ENCODE measurements around the gene TBK1. TPM values are rescaled to one million over a fixed set of nuclear protein-coding genes. Genes with fewer than 3 reads are reported as not detected.

Gene TBK1
- total RNA-seq, 3 donors from 2014 or later (not counting 1 experiment from before 2014, with no cell fraction given): 48.4 to 57.1 (median 48.8) TPM

DNA sequence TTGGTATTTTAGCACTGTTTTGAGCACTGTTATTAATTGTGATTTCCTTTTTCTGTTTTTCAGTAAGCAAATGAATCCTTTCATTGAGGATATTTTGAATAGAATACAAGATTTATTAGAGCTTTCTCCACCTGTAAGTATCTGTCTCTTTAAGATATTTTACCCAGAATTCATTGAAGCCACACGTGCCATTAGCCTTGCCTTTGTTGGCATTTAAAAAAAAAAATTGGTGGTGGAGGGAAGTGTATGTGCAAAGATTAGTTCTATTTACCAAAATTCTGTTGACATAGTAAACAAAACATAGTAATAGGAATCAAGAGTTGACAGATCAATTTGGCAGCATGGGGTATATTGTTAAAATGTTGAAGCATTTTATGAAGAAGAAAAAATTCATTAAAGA is 23.9 kb upstream of the TBK1 start:
- intact Hi-C loops (cut with micrococcal nuclease): no loop called here
- WGBS (ENCODE audit: insufficient coverage): no CpG with 5 or more reads among the region's 1 CpG
- H3K4me1 Mint-ChIP-seq: no peaks in the 10 kb centered on the region
- H3K9me3 ChIP-seq (ENCODE audit: control insufficient read depth, insufficient read depth, low read length): no peaks in the 10 kb centered on the region
- H3K4me3 ChIP-seq (ENCODE audit: low read length): no peak overlapping the region
- H3K36me3 ChIP-seq (ENCODE audit: control insufficient read depth, insufficient read depth, low read length): peaks cover 88% of the 10 kb centered on the region
- ATAC-seq (no peak), DNase-seq (no peak)
- no peaks in the 10 kb centered on the region for H3K27me3 Mint-ChIP-seq (ENCODE audit: low read depth in 2 of 2)
- H3K27ac ChIP-seq (ENCODE audit: low read length): no peak overlapping the region
- no peak overlapping the region for H3K4me3 Mint-ChIP-seq
- no peak overlapping the region for H3K27ac Mint-ChIP-seq
- TF ChIP-seq, protein P1, sequence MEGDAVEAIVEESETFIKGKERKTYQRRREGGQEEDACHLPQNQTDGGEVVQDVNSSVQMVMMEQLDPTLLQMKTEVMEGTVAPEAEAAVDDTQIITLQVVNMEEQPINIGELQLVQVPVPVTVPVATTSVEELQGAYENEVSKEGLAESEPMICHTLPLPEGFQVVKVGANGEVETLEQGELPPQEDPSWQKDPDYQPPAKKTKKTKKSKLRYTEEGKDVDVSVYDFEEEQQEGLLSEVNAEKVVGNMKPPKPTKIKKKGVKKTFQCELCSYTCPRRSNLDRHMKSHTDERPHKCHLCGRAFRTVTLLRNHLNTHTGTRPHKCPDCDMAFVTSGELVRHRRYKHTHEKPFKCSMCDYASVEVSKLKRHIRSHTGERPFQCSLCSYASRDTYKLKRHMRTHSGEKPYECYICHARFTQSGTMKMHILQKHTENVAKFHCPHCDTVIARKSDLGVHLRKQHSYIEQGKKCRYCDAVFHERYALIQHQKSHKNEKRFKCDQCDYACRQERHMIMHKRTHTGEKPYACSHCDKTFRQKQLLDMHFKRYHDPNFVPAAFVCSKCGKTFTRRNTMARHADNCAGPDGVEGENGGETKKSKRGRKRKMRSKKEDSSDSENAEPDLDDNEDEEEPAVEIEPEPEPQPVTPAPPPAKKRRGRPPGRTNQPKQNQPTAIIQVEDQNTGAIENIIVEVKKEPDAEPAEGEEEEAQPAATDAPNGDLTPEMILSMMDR (IDR thresholded peaks at IDR 0.05): no peak
- no peaks in the 10 kb centered on the region for H3K27me3 ChIP-seq (ENCODE audit: control insufficient read depth, insufficient read depth, low read length)
- no peaks in the 10 kb centered on the region for H3K9me3 Mint-ChIP-seq
- H3K4me1 ChIP-seq (ENCODE audit: control insufficient read depth, insufficient read depth, low read length): no peaks in the 10 kb centered on the region
- peaks cover 32% of the 10 kb centered on the region for H3K36me3 Mint-ChIP-seq

DNA sequence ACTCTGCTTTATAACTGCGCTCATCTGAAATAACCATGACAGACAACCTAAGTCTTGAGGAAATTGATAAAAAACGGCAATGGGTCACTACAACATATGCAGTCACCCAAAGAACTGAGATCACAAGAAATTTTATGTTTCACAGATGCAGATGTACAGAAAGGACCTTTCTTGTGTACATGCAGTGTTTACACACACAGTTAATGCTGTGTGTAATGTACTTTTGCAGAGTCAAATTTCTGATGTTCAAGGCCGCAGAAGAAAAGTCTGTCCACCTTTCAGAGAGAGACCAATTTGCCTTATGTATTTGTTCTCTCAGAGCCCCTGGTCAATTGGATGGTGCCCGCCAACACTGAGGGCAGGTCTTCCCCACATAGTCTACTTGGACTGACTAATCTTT is 23.0 kb upstream of the TBK1 start:
- H3K4me1 Mint-ChIP-seq: no peaks in the 10 kb centered on the region
- intact Hi-C loops (cut with micrococcal nuclease): no loop called here
- H3K27me3 Mint-ChIP-seq (ENCODE audit: low read depth in 2 of 2): no peaks in the 10 kb centered on the region
- H3K27ac Mint-ChIP-seq: no peak overlapping the region
- Histone ChIP-seq H3K27me3 (ENCODE audit: control insufficient read depth, insufficient read depth, low read length) (no peaks in the 10 kb centered on the region), H3K27ac (ENCODE audit: low read length) (no peak overlapping the region), H3K9me3 (ENCODE audit: control insufficient read depth, insufficient read depth, low read length) (no peaks in the 10 kb centered on the region), H3K4me3 (ENCODE audit: low read length) (no peak overlapping the region), H3K36me3 (ENCODE audit: control insufficient read depth, insufficient read depth, low read length) (peaks cover 89% of the 10 kb centered on the region), H3K4me1 (ENCODE audit: control insufficient read depth, insufficient read depth, low read length) (no peaks in the 10 kb centered on the region)
- DNase-seq (no peak), ATAC-seq (no peak)
- H3K9me3 Mint-ChIP-seq: no peaks in the 10 kb centered on the region
- WGBS (ENCODE audit: insufficient coverage): 96% methylated on average over 4 of the region's 4 CpGs
- no peak overlapping the region for H3K4me3 Mint-ChIP-seq
- TF ChIP-seq, protein P1 (IDR thresholded peaks at IDR 0.05): no peak
- peaks cover 32% of the 10 kb centered on the region for H3K36me3 Mint-ChIP-seq

DNA sequence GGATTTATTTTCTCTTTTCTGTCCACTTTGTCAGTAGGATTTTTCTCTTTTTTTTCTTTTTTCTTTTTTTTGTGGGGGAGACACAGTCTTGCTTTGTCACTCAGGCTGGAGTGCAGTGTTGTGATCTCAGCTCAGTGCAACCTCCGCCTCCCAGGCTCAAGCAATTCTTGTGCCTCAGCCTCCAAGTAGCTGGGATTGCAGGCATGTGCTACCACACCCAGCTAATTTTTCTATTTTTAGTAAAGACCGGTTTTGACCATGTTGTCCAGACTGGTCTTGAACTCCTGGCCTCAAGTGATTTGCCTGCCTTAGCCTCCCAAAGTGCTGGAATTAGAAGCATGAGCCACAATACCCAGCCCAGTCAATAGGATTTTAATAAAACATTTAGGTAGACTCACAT is 21.0 kb upstream of the TBK1 start:
- 100% methylated on average over 2 of the region's 2 CpGs for WGBS (ENCODE audit: insufficient coverage)
- Histone ChIP-seq H3K27ac (ENCODE audit: low read length) (no peak overlapping the region), H3K27me3 (ENCODE audit: control insufficient read depth, insufficient read depth, low read length) (no peaks in the 10 kb centered on the region), H3K4me1 (ENCODE audit: control insufficient read depth, insufficient read depth, low read length) (no peaks in the 10 kb centered on the region), H3K36me3 (ENCODE audit: control insufficient read depth, insufficient read depth, low read length) (peaks cover 88% of the 10 kb centered on the region), H3K4me3 (ENCODE audit: low read length) (no peak overlapping the region), H3K9me3 (ENCODE audit: control insufficient read depth, insufficient read depth, low read length) (no peaks in the 10 kb centered on the region)
- Mint-ChIP-seq H3K27me3 (ENCODE audit: low read depth in 2 of 2) (no peaks in the 10 kb centered on the region), H3K4me3 (no peak overlapping the region), H3K4me1 (no peaks in the 10 kb centered on the region), H3K9me3 (no peaks in the 10 kb centered on the region), H3K36me3 (peaks cover 39% of the 10 kb centered on the region), H3K27ac (no peak overlapping the region)
- ATAC-seq (no peak), DNase-seq (no peak)
- TF ChIP-seq, protein P1 (IDR thresholded peaks at IDR 0.05): no peak
- intact Hi-C loops (cut with micrococcal nuclease): no loop called here

DNA sequence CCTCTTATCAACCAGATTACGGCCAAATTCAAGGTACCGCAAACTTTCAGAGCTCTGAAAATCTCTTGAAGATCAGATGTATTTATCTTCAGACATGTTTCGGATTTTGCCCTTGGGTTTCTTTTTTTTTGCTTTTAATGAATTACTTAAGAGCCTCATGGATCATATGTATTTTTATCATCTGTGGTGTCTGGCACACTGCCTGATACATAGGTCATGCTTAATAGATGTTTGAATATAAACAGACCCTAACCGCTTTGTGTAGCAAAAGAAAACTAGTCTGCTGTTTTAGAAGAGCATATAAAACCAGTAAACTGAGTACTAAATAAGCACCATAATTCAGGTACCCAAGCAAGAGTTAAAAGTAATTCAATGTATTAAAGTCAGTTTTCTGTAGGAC is 20.1 kb upstream of the TBK1 start:
- H3K4me1 ChIP-seq (ENCODE audit: control insufficient read depth, insufficient read depth, low read length): no peaks in the 10 kb centered on the region
- DNase-seq (no peak), ATAC-seq (no peak)
- H3K9me3 ChIP-seq (ENCODE audit: control insufficient read depth, insufficient read depth, low read length): no peaks in the 10 kb centered on the region
- no peaks in the 10 kb centered on the region for H3K27me3 ChIP-seq (ENCODE audit: control insufficient read depth, insufficient read depth, low read length)
- H3K4me1 Mint-ChIP-seq: no peaks in the 10 kb centered on the region
- intact Hi-C loops (cut with micrococcal nuclease): no loop called here
- WGBS (ENCODE audit: insufficient coverage): 95% methylated on average over 4 of the region's 4 CpGs
- no peaks in the 10 kb centered on the region for H3K9me3 Mint-ChIP-seq
- TF ChIP-seq, protein P1 (IDR thresholded peaks at IDR 0.05): no peak
- H3K27me3 Mint-ChIP-seq (ENCODE audit: low read depth in 2 of 2): no peaks in the 10 kb centered on the region
- H3K4me3 ChIP-seq (ENCODE audit: low read length): no peak overlapping the region
- peaks cover 42% of the 10 kb centered on the region for H3K36me3 Mint-ChIP-seq
- peaks cover 90% of the 10 kb centered on the region for H3K36me3 ChIP-seq (ENCODE audit: control insufficient read depth, insufficient read depth, low read length)
- H3K27ac ChIP-seq (ENCODE audit: low read length): no peak overlapping the region
- H3K27ac Mint-ChIP-seq: no peak overlapping the region
- H3K4me3 Mint-ChIP-seq: no peak overlapping the region

Data from natural killer cell (primary cell).